ENCODE measurements around the gene ALDH16A1. TPM values are rescaled to one million over a fixed set of nuclear protein-coding genes. Genes with fewer than 3 reads are reported as not detected.

Gene ALDH16A1
- total and polyA plus RNA-seq, 2 of the 8 experiments (the other 6 are each of a cell fraction or from before 2014, with no cell fraction given) = 30.5 to 34.3 TPM

GRCh38 chr19:49427855-49428546 is 25.0 kb upstream of the ALDH16A1 start (continued):
- no peak for TF ChIP-seq USF2 (IDR thresholded peaks at IDR 0.05; ENCODE audit: low read length)
- TF ChIP-seq GABPA (IDR thresholded peaks at IDR 0.05; ENCODE audit: borderline replicate concordance, insufficient read depth, low read length) = no peak
- TF ChIP-seq RAD21 (IDR thresholded peaks at IDR 0.05 in 1 of 2, conservative IDR thresholded peaks at IDR 0.05 in 1 of 2; ENCODE audit: low read depth in 2 of 2, low read length in 2 of 2) = no peak
- TF ChIP-seq SIN3A (conservative IDR thresholded peaks at IDR 0.05 in 1 of 2, IDR thresholded peaks at IDR 0.05 in 1 of 2; ENCODE audit: low read depth in 1 of 2, low read length in 2 of 2) = no peak
- TF ChIP-seq SP1 (IDR thresholded peaks at IDR 0.05; ENCODE audit: low read depth, low read length) = no peak
- no peak for TF ChIP-seq BCL11A (IDR thresholded peaks at IDR 0.05; ENCODE audit: low read depth in 2 of 2, low read length in 2 of 2)
- TF ChIP-seq MAFK (IDR thresholded peaks at IDR 0.05; ENCODE audit: low read depth, low read length) = no peak
- TF ChIP-seq HDAC6 (IDR thresholded peaks at IDR 0.05; ENCODE audit: low read depth, low read length) = no peak
- no peak for TF ChIP-seq BRCA1 (IDR thresholded peaks at IDR 0.05; ENCODE audit: low read depth, low read length)
- TF ChIP-seq KDM4A (IDR thresholded peaks at IDR 0.05; ENCODE audit: low read depth, low read length, severe bottlenecking) = peak; percentile 22
- peak; percentile 42 for TF ChIP-seq ASH2L (IDR thresholded peaks at IDR 0.05; ENCODE audit: low read length)
- no peak for TF ChIP-seq SRF (IDR thresholded peaks at IDR 0.05; ENCODE audit: low read depth, low read length)
- TF ChIP-seq, protein P1, sequence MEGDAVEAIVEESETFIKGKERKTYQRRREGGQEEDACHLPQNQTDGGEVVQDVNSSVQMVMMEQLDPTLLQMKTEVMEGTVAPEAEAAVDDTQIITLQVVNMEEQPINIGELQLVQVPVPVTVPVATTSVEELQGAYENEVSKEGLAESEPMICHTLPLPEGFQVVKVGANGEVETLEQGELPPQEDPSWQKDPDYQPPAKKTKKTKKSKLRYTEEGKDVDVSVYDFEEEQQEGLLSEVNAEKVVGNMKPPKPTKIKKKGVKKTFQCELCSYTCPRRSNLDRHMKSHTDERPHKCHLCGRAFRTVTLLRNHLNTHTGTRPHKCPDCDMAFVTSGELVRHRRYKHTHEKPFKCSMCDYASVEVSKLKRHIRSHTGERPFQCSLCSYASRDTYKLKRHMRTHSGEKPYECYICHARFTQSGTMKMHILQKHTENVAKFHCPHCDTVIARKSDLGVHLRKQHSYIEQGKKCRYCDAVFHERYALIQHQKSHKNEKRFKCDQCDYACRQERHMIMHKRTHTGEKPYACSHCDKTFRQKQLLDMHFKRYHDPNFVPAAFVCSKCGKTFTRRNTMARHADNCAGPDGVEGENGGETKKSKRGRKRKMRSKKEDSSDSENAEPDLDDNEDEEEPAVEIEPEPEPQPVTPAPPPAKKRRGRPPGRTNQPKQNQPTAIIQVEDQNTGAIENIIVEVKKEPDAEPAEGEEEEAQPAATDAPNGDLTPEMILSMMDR (IDR thresholded peaks at IDR 0.05; ENCODE audit: control extremely low read depth in 1 of 3, insufficient read depth in 1 of 3, low read depth in 1 of 3, low read length in 3 of 3) = no peak
- no peak for TF ChIP-seq HDAC2 (IDR thresholded peaks at IDR 0.05; ENCODE audit: borderline replicate concordance in 1 of 2, low read depth in 2 of 2, low read length in 2 of 2)
- TF ChIP-seq PHF8 (conservative IDR thresholded peaks at IDR 0.05; ENCODE audit: low read depth, low read length) = 0 out of 2 replicates have a peak, but pooled peaks have one; percentile 25
- TF ChIP-seq YY1 (IDR thresholded peaks at IDR 0.05; ENCODE audit: low read depth, low read length) = no peak
- TF ChIP-seq CBX5 (IDR thresholded peaks at IDR 0.05; ENCODE audit: low read depth, low read length) = no peak
- TF ChIP-seq NANOG (IDR thresholded peaks at IDR 0.05; ENCODE audit: insufficient read depth, low read depth, low read length, poor library complexity, severe bottlenecking) = no peak
- TF ChIP-seq TAF7 (optimal IDR thresholded peaks at IDR 0.05; ENCODE audit: borderline replicate concordance, low read depth, low read length) = no peak
- TF ChIP-seq KDM1A (IDR thresholded peaks at IDR 0.05; ENCODE audit: borderline replicate concordance, low read length) = no peak

Measured in H1 (cell line).